GM12878 (cell line): ENCODE results near the gene LARP4B. TPM values are rescaled to one million over a fixed set of nuclear protein-coding genes. Genes with fewer than 3 reads are reported as not detected.

ENCODE experiments used
- ATAC-seq: fragments of 200-7000 bp; cut with Tn5 transposase; 3 replicates; pipeline ENCODE4 v1.9.1; 2020; ENCODE audit warnings: mild to moderate bottlenecking, moderate library complexity
- BruUV-seq: library from RNA; stranded (reverse); fragments of 400-500 nt; replicated peaks from 2 replicates; lab custom pipeline; 2021; lab: Mats Ljungman, UMichigan
- CTCF ChIA-PET: fragments of 300-600 bp; sonication (Branson Sonifier 250); formaldehyde crosslinking; extraction: SDS; loops from one replicate; lab custom pipeline; 2021; ENCODE audit warnings: inconsistent platforms; lab: Yijun Ruan, JAX
- POLR2A ChIA-PET: fragments of 350-600 bp; formaldehyde crosslinking; extraction: SDS; loops from one replicate; lab custom pipeline; 2021; ENCODE audit warnings: inconsistent platforms; lab: Charles Lee
- RAD21 ChIA-PET: fragments of 300-600 bp; sonication (Branson Sonifier 250); formaldehyde crosslinking; loops from one replicate; lab custom pipeline; 2023; ENCODE audit warnings: antibody characterized with exemption; ENCODE audit not compliant: unreplicated experiment; lab: Charles Lee
- SMC1A ChIA-PET: fragments of 300-600 bp; sonication (Branson Sonifier 250); formaldehyde crosslinking; loops from one replicate; lab custom pipeline; 2023; ENCODE audit not compliant: unreplicated experiment, uncharacterized antibody; lab: Charles Lee
- DNase-seq: peaks from one replicate; pipeline ENCODE4 v3.0.0-alpha.2; 2011; ENCODE audit warnings: low read depth, low spot score
- FAIRE-seq: peaks from 3 replicates; lab custom pipeline; 2011; peaks lifted over from hg19 to GRCh38; lab: Jason Lieb, UNC
- H2AFZ ChIP-seq: 2 replicates; pipeline ENCODE4 v1.6.0; 2011; ENCODE audit warnings: low read depth, low read length, control low read depth; ENCODE audit not compliant: control insufficient read depth
- H3K27ac ChIP-seq: 2 replicates; pipeline ENCODE4 v1.5.1; 2011; ENCODE audit warnings: control low read depth; ENCODE audit not compliant: control insufficient read depth, insufficient read depth
- H3K27me3 ChIP-seq, 2 experiments: replicated peaks in 1 of 2; 2 replicates each; pipeline versions ENCODE4 v1.6.0 to v1.6.1; 2011; ENCODE audit warnings: low read length in 1 of 2; ENCODE audit not compliant: control insufficient read depth in 2 of 2, insufficient read depth in 2 of 2
- H3K36me3 ChIP-seq, 2 experiments: 2 replicates each; pipeline ENCODE4 v1.5.1; 2011; ENCODE audit warnings: low read length in 1 of 2; ENCODE audit not compliant: control insufficient read depth in 2 of 2, insufficient read depth in 2 of 2
- H3K4me1 ChIP-seq: 2 replicates; pipeline ENCODE4 v1.6.1; 2011; ENCODE audit warnings: mild to moderate bottlenecking, low read length, moderate library complexity, mixed read lengths; ENCODE audit not compliant: control insufficient read depth, insufficient read depth
- H3K4me2 ChIP-seq: 2 replicates; pipeline ENCODE4 v1.6.0; 2011; ENCODE audit warnings: control low read depth; ENCODE audit not compliant: control insufficient read depth, insufficient read depth
- H3K4me3 ChIP-seq: fragments of 200-600 bp; sonication (generic); 2 replicates; pipeline ENCODE4 v1.5.1; 2016
- H3K79me2 ChIP-seq: 2 replicates; pipeline ENCODE4 v1.6.0; 2011; ENCODE audit warnings: low read length; ENCODE audit not compliant: control insufficient read depth, insufficient read depth
- H3K9ac ChIP-seq: 2 replicates; pipeline ENCODE4 v1.8.0; 2011; ENCODE audit warnings: low read length, control low read depth, mixed read lengths; ENCODE audit not compliant: control insufficient read depth, insufficient read depth
- H3K9me3 ChIP-seq: replicated peaks from 3 replicates; pipeline ENCODE4 v1.5.1; 2011; ENCODE audit warnings: mild to moderate bottlenecking, low read length; ENCODE audit not compliant: control insufficient read depth, insufficient read depth
- H4K20me1 ChIP-seq: 2 replicates; pipeline ENCODE4 v1.6.0; 2011; ENCODE audit not compliant: control insufficient read depth, insufficient read depth
- ATF7 ChIP-seq: fragments of 450-650 bp; IDR thresholded peaks from 2 replicates; pipeline ENCODE4 v1.6.1; 2016; ENCODE audit warnings: low read depth, mild to moderate bottlenecking
- E2F4 ChIP-seq: IDR thresholded peaks from 2 replicates; pipeline ENCODE4 v1.6.1; 2012; ENCODE audit warnings: low read depth, low read length, improper control_type of control experiment
- HCFC1 ChIP-seq: fragments of 150-350 bp; IDR thresholded peaks from 2 replicates; pipeline ENCODE4 v1.6.1; 2014; ENCODE audit warnings: low read length
- HDGF ChIP-seq: fragments of 450-650 bp; IDR thresholded peaks from 2 replicates; pipeline ENCODE4 v1.6.1; 2016; ENCODE audit warnings: antibody characterized with exemption
- KAT2A ChIP-seq: conservative IDR thresholded peaks from 2 replicates; pipeline ENCODE4 v1.6.1; 2011; ENCODE audit warnings: low read depth, low read length; ENCODE audit not compliant: control insufficient read depth
- NR2C2 ChIP-seq: IDR thresholded peaks from 2 replicates; pipeline ENCODE4 v1.6.1; 2011; ENCODE audit warnings: borderline replicate concordance, low read depth; ENCODE audit not compliant: control insufficient read depth, insufficient read length
- NRF1 ChIP-seq: conservative IDR thresholded peaks from 2 replicates; pipeline ENCODE4 v1.6.1; 2011; ENCODE audit warnings: mild to moderate bottlenecking, low read depth, low read length, improper control_type of control experiment
- PKNOX1 ChIP-seq: fragments of 450-650 bp; IDR thresholded peaks from 2 replicates; pipeline ENCODE4 v1.6.1; 2016; ENCODE audit warnings: mild to moderate bottlenecking
- POLR2AphosphoS2 ChIP-seq: IDR thresholded peaks from 2 replicates; pipeline ENCODE4 v1.6.1; 2011; ENCODE audit warnings: low read depth, mild to moderate bottlenecking, low read length, improper control_type of control experiment, moderate library complexity
- REST ChIP-seq: IDR thresholded peaks from 2 replicates; pipeline ENCODE4 v1.6.1; 2012; ENCODE audit warnings: mild to moderate bottlenecking, low read depth, low read length
- SIN3A ChIP-seq: IDR thresholded peaks from 2 replicates; pipeline ENCODE4 v1.6.1; 2012; ENCODE audit warnings: low read depth, low read length, improper control_type of control experiment
- TAF1 ChIP-seq: IDR thresholded peaks from 2 replicates; pipeline ENCODE4 v1.6.1; 2011; ENCODE audit warnings: mild to moderate bottlenecking, low read depth, low read length, borderline replicate concordance
- YY1 ChIP-seq: IDR thresholded peaks from 2 replicates; pipeline ENCODE4 v1.6.1; 2011; ENCODE audit warnings: low read depth, mild to moderate bottlenecking, low read length
- ZBTB11 ChIP-seq: fragments of 450-650 bp; formaldehyde crosslinking; IDR thresholded peaks from 2 replicates; pipeline ENCODE4 v1.5.0; 2022; ENCODE audit warnings: mild to moderate bottlenecking, missing genetic modification characterization
- WGBS: methylation state at CpG from one replicate; pipeline ENCODE4 v1.1.6; 2016; ENCODE audit warnings: low lambda C conversion rate; ENCODE audit not compliant: insufficient replicate concordance, insufficient coverage; ENCODE audit errors: missing lambda C conversion rate; 5-methylcytosine and 5-hydroxymethylcytosine counted together
- in situ Hi-C: fragments of 300-500 bp; cut with MboI; formaldehyde crosslinking; loops from 9 replicates; pipeline ENCODE4 v1.14.3; 2018; ENCODE audit warnings: mixed read lengths
- intact Hi-C: fragments of 100-400 bp; cut with micrococcal nuclease; formaldehyde crosslinking; loops from one replicate; pipeline ENCODE4 v1.14.2; 2022; ENCODE audit not compliant: unreplicated experiment
- polyA plus RNA-seq, 11 experiments: library from polyadenylated mRNA; depleted of rRNA in 4 of 11; unstranded in 6 of 11; stranded (reverse) in 5 of 11; fragments of >200 nt; fragmentation: Nextera tagmentation in 4 of 11; fragmentation: Illumina TruSeq in 1 of 11; extraction: Ambion mirVana in 4 of 11; extraction: Trizol in 1 of 11; gene quantifications; 1 replicate in 1 of 11; 2 replicates in 10 of 11; pipeline versions ENCODE4 v1.2.1 to v1.2.3, GENCODE V29; 2011 to 2016; ENCODE audit warnings: inconsistent platforms in 2 of 11, missing spikeins in 2 of 11, low read depth in 1 of 11
- total RNA-seq, 4 experiments: library from RNA; depleted of rRNA in 3 of 4; stranded (reverse); fragments of >200 nt in 3 of 4; fragmentation: Illumina TruSeq in 1 of 4; extraction: Trizol in 1 of 4; gene quantifications; 2 replicates each; pipeline versions ENCODE4 v1.2.1 to v1.2.3, GENCODE V29; 2013 to 2021

LARP4B gene
- total and polyA plus RNA-seq, 10 of the 15 experiments (the other 5 are each of a cell fraction or from before 2014, with no cell fraction given): 10.5 to 119 (median 39.4) TPM

GRCh38 chr10:789831-790701, 141.4 kb downstream of the LARP4B start:
- RAD21 ChIA-PET: no interaction called here
- Histone ChIP-seq H3K9ac (no peak overlapping the region), H4K20me1 (no peaks in the 10 kb centered on the region), H3K27ac (no peak overlapping the region), H3K4me1 (no peaks in the 10 kb centered on the region), H2AFZ (no peak overlapping the region), H3K27me3 (no peaks in the 10 kb centered on the region; a peak in 2 of 4 replicates), H3K79me2 (no peaks in the 10 kb centered on the region), H3K4me3 (no peak overlapping the region), H3K9me3 (no peaks in the 10 kb centered on the region), H3K4me2 (no peak overlapping the region), H3K36me3 (no peaks in the 10 kb centered on the region)
- FAIRE-seq (no peak), DNase-seq (no peak), ATAC-seq (no peak; the same call in 2 of the 3 replicates)
- SMC1A ChIA-PET: no interaction called here
- BruUV-seq: no TSS peak
- CTCF ChIA-PET: interaction anchor here (0.6 kb wide), 1 partner anchor 59 kb away, joined by 3 read pairs; no protein-coding TSS in a partner anchor
- intact Hi-C loops: no loop called here
- POLR2A ChIA-PET: no interaction called here
- in situ Hi-C loops: no loop called here
- WGBS: 62% methylated on average over 28 of the region's 30 CpGs
- no peak for TF ChIP-seq E2F4
- no peak for TF ChIP-seq NRF1
- TF ChIP-seq NR2C2: no peak
- no peak for TF ChIP-seq YY1
- TF ChIP-seq POLR2AphosphoS2: no peak
- TF ChIP-seq TAF1: no peak
- TF ChIP-seq HCFC1: no peak
- TF ChIP-seq REST: no peak
- no peak for TF ChIP-seq ZBTB11 (CRISPR knock-in tag)
- no peak for TF ChIP-seq PKNOX1
- TF ChIP-seq KAT2A: no peak
- no peak for TF ChIP-seq ATF7
- no peak for TF ChIP-seq SIN3A
- no peak for TF ChIP-seq HDGF
